ENCODE measurements around the gene TAF15. TPM values are rescaled to one million over a fixed set of nuclear protein-coding genes. Genes with fewer than 3 reads are reported as not detected.

TAF15 gene
- total and polyA plus RNA-seq, 2 donors from 2014 or later, result 66.3 to 149 TPM

- FAIRE-seq (no peak), DNase-seq (no peak)
- H3K9me3 ChIP-seq (ENCODE audit: control insufficient read depth in 2 of 3, insufficient read depth in 1 of 3, low read length in 3 of 3), result no peaks in the 10 kb centered on the region
- peak overlapping the region in 2 of 3 donors; percentile 44 to 48 for H3K4me3 ChIP-seq (ENCODE audit: low read length in 3 of 3)
- peaks cover 0 to 2% (median 0%) of the 10 kb centered on the region in 3 donors for H3K4me1 ChIP-seq (ENCODE audit: control insufficient read depth in 2 of 3, insufficient read depth in 2 of 3, low read depth in 1 of 3, low read length in 3 of 3)
- TF ChIP-seq CTCF (IDR thresholded peaks at IDR 0.05; ENCODE audit: borderline replicate concordance, extremely low read depth, insufficient read depth), result no peak
- no peaks in the 10 kb centered on the region for H3K27me3 ChIP-seq (ENCODE audit: control insufficient read depth, insufficient read depth, low read length)
- H3K27ac ChIP-seq (ENCODE audit: low read depth in 2 of 2, low read length in 2 of 2), result no peak overlapping the region
- no peaks in the 10 kb centered on the region for H3K36me3 ChIP-seq (ENCODE audit: control insufficient read depth in 2 of 3, insufficient read depth in 3 of 3, low read length in 3 of 3)
- intact Hi-C loops (cut with DNase I), result no loop called here
- no peak overlapping the region for H3K9ac ChIP-seq (ENCODE audit: low read length in 3 of 3)
Measured at GRCh38 chr17:35763767-35764122, 45.5 kb upstream of the TAF15 start.

- peak overlapping the region; percentile 16 to 54 (median 48) for H3K4me3 ChIP-seq (ENCODE audit: low read length in 3 of 3)
- FAIRE-seq (no peak), DNase-seq (peak; percentile 93 to 97 (median 95))
- no peaks in the 10 kb centered on the region for H3K9me3 ChIP-seq (ENCODE audit: control insufficient read depth in 2 of 3, insufficient read depth in 1 of 3, low read length in 3 of 3)
- H3K27me3 ChIP-seq (ENCODE audit: control insufficient read depth, insufficient read depth, low read length), result no peaks in the 10 kb centered on the region
- peaks cover 0 to 2% (median 0%) of the 10 kb centered on the region in 3 donors for H3K4me1 ChIP-seq (ENCODE audit: control insufficient read depth in 2 of 3, insufficient read depth in 2 of 3, low read depth in 1 of 3, low read length in 3 of 3)
- peak overlapping the region in 1 of 3 donors; percentile 34 for H3K9ac ChIP-seq (ENCODE audit: low read length in 3 of 3)
- intact Hi-C loops (cut with DNase I), result no loop called here
- H3K36me3 ChIP-seq (ENCODE audit: control insufficient read depth in 2 of 3, insufficient read depth in 3 of 3, low read length in 3 of 3), result no peaks in the 10 kb centered on the region
- H3K27ac ChIP-seq (ENCODE audit: low read depth in 2 of 2, low read length in 2 of 2), result no peak overlapping the region
- peak; percentile 99 for TF ChIP-seq CTCF (IDR thresholded peaks at IDR 0.05; ENCODE audit: borderline replicate concordance, extremely low read depth, insufficient read depth)
Measured at GRCh38 chr17:35764123-35764991, 44.9 kb upstream of the TAF15 start.

- no peak for TF ChIP-seq CTCF (IDR thresholded peaks at IDR 0.05; ENCODE audit: borderline replicate concordance, extremely low read depth, insufficient read depth)
- H3K4me3 ChIP-seq (ENCODE audit: low read length in 3 of 3), result no peak overlapping the region
- no peaks in the 10 kb centered on the region for H3K36me3 ChIP-seq (ENCODE audit: control insufficient read depth in 2 of 3, insufficient read depth in 3 of 3, low read length in 3 of 3)
- peak overlapping the region in 1 of 3 donors; percentile 34 for H3K9ac ChIP-seq (ENCODE audit: low read length in 3 of 3)
- FAIRE-seq, result no peak
- intact Hi-C loops (cut with DNase I), result loop anchor here (5.0 kb wide), 1 partner anchor 42 kb away; the partner anchor contains the start of gene TAF15
- H3K9me3 ChIP-seq (ENCODE audit: control insufficient read depth in 2 of 3, insufficient read depth in 1 of 3, low read length in 3 of 3), result no peaks in the 10 kb centered on the region
- peak in 1 of 5 donors; percentile 51 for DNase-seq
- no peaks in the 10 kb centered on the region for H3K27me3 ChIP-seq (ENCODE audit: control insufficient read depth, insufficient read depth, low read length)
- peaks cover 0 to 2% (median 0%) of the 10 kb centered on the region in 3 donors for H3K4me1 ChIP-seq (ENCODE audit: control insufficient read depth in 2 of 3, insufficient read depth in 2 of 3, low read depth in 1 of 3, low read length in 3 of 3)
- no peak overlapping the region for H3K27ac ChIP-seq (ENCODE audit: low read depth in 2 of 2, low read length in 2 of 2)
Measured at GRCh38 chr17:35765086-35765710, 44.1 kb upstream of the TAF15 start.

Data from kidney (tissue), 14 donors.